Activated T-helper 2 cell treated with anti-CD3 and anti-CD28 coated beads, Interferon-gamma antibody, Interleukin-2, Interleukin-4, amounts not matched to agents 10 μg/mL and 5 μg/mL and 100 μg/mL, durations not matched to agents 14 hours and 24 hours and 36 hours (primary cell): Measurements from ENCODE around the gene IL1R2. TPM values are rescaled to one million over a fixed set of nuclear protein-coding genes. Genes with fewer than 3 reads are reported as not detected.
A peak's percentile ranks its signal among the peaks of the same experiment; 100 is the strongest.

Experiments used
- DNase-seq: peaks from one replicate; pipeline ENCODE4 v3.0.0; 2021; ENCODE audit warnings: low spot score
- H3K27ac Mint-ChIP-seq: one replicate; pipeline ENCODE4 v1.8.0; 2021; ENCODE audit warnings: mixed read lengths
- H3K27me3 Mint-ChIP-seq: one replicate; pipeline ENCODE4 v1.8.0; 2021; ENCODE audit warnings: low read depth, mixed read lengths
- H3K36me3 Mint-ChIP-seq: one replicate; pipeline ENCODE4 v1.8.0; 2021; ENCODE audit warnings: low read depth, mixed read lengths
- H3K4me1 Mint-ChIP-seq: one replicate; pipeline ENCODE4 v1.8.0; 2021; ENCODE audit warnings: low read depth, mixed read lengths
- H3K4me3 Mint-ChIP-seq: one replicate; pipeline ENCODE4 v1.8.0; 2021; ENCODE audit warnings: low read depth, mild to moderate bottlenecking, moderate library complexity, mixed read lengths
- H3K9me3 Mint-ChIP-seq: one replicate; pipeline ENCODE4 v1.8.0; 2021; ENCODE audit warnings: mixed read lengths
- intact Hi-C: fragments of 100-400 bp; cut with micrococcal nuclease; formaldehyde crosslinking; loops from one replicate; pipeline ENCODE4 v1.15.1; 2023
- total RNA-seq: library from RNA; stranded (reverse); gene quantifications from 2 replicates; pipeline ENCODE4 v1.2.3, GENCODE V29; 2022

The IL1R2 gene
- total RNA-seq, 1 donor from 2014 or later = 1.8 TPM

- Mint-ChIP-seq H3K27me3 (no peaks in the 10 kb centered on the region), H3K9me3 (no peaks in the 10 kb centered on the region), H3K36me3 (no peaks in the 10 kb centered on the region), H3K4me3 (peak overlapping the region; percentile 11), H3K27ac (peak overlapping the region; percentile 63), H3K4me1 (peaks cover 43% of the 10 kb centered on the region)
- intact Hi-C loops = no loop called here
- DNase-seq = peak; percentile 16
These were observed 41.4 kb downstream of the IL1R2 start for GRCh38 chr2:102033031-102033749.

- H3K27me3 Mint-ChIP-seq = peaks cover 3% of the 10 kb centered on the region
- H3K4me1 Mint-ChIP-seq = peaks cover 37% of the 10 kb centered on the region
- intact Hi-C loops = no loop called here
- no peaks in the 10 kb centered on the region for H3K9me3 Mint-ChIP-seq
- peak overlapping the region; percentile 63 for H3K27ac Mint-ChIP-seq
- no peak overlapping the region for H3K4me3 Mint-ChIP-seq
- no peak for DNase-seq
- no peaks in the 10 kb centered on the region for H3K36me3 Mint-ChIP-seq
These were observed 42.3 kb downstream of the IL1R2 start for GRCh38 chr2:102033750-102034682.

- Mint-ChIP-seq H3K36me3 (no peaks in the 10 kb centered on the region), H3K4me1 (peaks cover 34% of the 10 kb centered on the region)
- intact Hi-C loops = no loop called here
These were observed 43.2 kb downstream of the IL1R2 start for GRCh38 chr2:102034683-102035548.

GRCh38 chr2:102037681-102038080, 45.9 kb downstream of the IL1R2 start:
- no peaks in the 10 kb centered on the region for H3K36me3 Mint-ChIP-seq
- H3K4me3 Mint-ChIP-seq = no peak overlapping the region
- DNase-seq = no peak
- peaks cover 23% of the 10 kb centered on the region for H3K27me3 Mint-ChIP-seq
- H3K27ac Mint-ChIP-seq = no peak overlapping the region
- peaks cover 38% of the 10 kb centered on the region for H3K4me1 Mint-ChIP-seq
- intact Hi-C loops = no loop called here
- H3K9me3 Mint-ChIP-seq = no peaks in the 10 kb centered on the region

More at GRCh38 chr2:102034683-102035548, 43.2 kb downstream of the IL1R2 start:
- H3K9me3 Mint-ChIP-seq = no peaks in the 10 kb centered on the region
- no peak for DNase-seq
- no peak overlapping the region for H3K4me3 Mint-ChIP-seq
- no peak overlapping the region for H3K27ac Mint-ChIP-seq
- H3K27me3 Mint-ChIP-seq = peaks cover 3% of the 10 kb centered on the region

GRCh38 chr2:102040229-102040628, 48.5 kb downstream of the IL1R2 start:
- H3K27me3 Mint-ChIP-seq = peaks cover 35% of the 10 kb centered on the region
- no peaks in the 10 kb centered on the region for H3K9me3 Mint-ChIP-seq
- no peak overlapping the region for H3K4me3 Mint-ChIP-seq
- intact Hi-C loops = no loop called here
- H3K4me1 Mint-ChIP-seq = peaks cover 20% of the 10 kb centered on the region
- no peak for DNase-seq
- no peaks in the 10 kb centered on the region for H3K36me3 Mint-ChIP-seq
- H3K27ac Mint-ChIP-seq = no peak overlapping the region

- no peaks in the 10 kb centered on the region for H3K9me3 Mint-ChIP-seq
- peaks cover 41% of the 10 kb centered on the region for H3K27me3 Mint-ChIP-seq
- intact Hi-C loops = no loop called here
- H3K4me1 Mint-ChIP-seq = peaks cover 20% of the 10 kb centered on the region
- no peak overlapping the region for H3K4me3 Mint-ChIP-seq
- H3K27ac Mint-ChIP-seq = no peak overlapping the region
- DNase-seq = no peak
- no peaks in the 10 kb centered on the region for H3K36me3 Mint-ChIP-seq
These were observed 49.6 kb downstream of the IL1R2 start for GRCh38 chr2:102041351-102041750.

- Mint-ChIP-seq H3K9me3 (no peaks in the 10 kb centered on the region), H3K27me3 (peaks cover 48% of the 10 kb centered on the region), H3K36me3 (no peaks in the 10 kb centered on the region), H3K4me3 (no peak overlapping the region), H3K4me1 (peaks cover 20% of the 10 kb centered on the region), H3K27ac (no peak overlapping the region)
- intact Hi-C loops = no loop called here
- no peak for DNase-seq
These were observed 50.7 kb downstream of the IL1R2 start for GRCh38 chr2:102042196-102043081.

- intact Hi-C loops = no loop called here
- H3K4me1 Mint-ChIP-seq = peaks cover 20% of the 10 kb centered on the region
- peaks cover 48% of the 10 kb centered on the region for H3K27me3 Mint-ChIP-seq
These were observed 51.8 kb downstream of the IL1R2 start for GRCh38 chr2:102043560-102043959.

GRCh38 chr2:102044235-102044896, 52.6 kb downstream of the IL1R2 start:
- no peaks in the 10 kb centered on the region for H3K9me3 Mint-ChIP-seq
- intact Hi-C loops = loop anchor here (2.0 kb wide), 1 partner anchor 18 kb away; no protein-coding TSS in a partner anchor
- H3K27me3 Mint-ChIP-seq = peaks cover 47% of the 10 kb centered on the region
- no peak overlapping the region for H3K4me3 Mint-ChIP-seq
- H3K4me1 Mint-ChIP-seq = peaks cover 15% of the 10 kb centered on the region
- no peak for DNase-seq
- H3K36me3 Mint-ChIP-seq = no peaks in the 10 kb centered on the region
- H3K27ac Mint-ChIP-seq = no peak overlapping the region

More at GRCh38 chr2:102043560-102043959, 51.8 kb downstream of the IL1R2 start:
- H3K9me3 Mint-ChIP-seq = no peaks in the 10 kb centered on the region
- no peak for DNase-seq
- no peak overlapping the region for H3K27ac Mint-ChIP-seq
- H3K4me3 Mint-ChIP-seq = no peak overlapping the region
- no peaks in the 10 kb centered on the region for H3K36me3 Mint-ChIP-seq

- Mint-ChIP-seq H3K9me3 (no peaks in the 10 kb centered on the region), H3K36me3 (no peaks in the 10 kb centered on the region), H3K4me3 (no peak overlapping the region), H3K27ac (no peak overlapping the region), H3K4me1 (peaks cover 13% of the 10 kb centered on the region), H3K27me3 (peaks cover 47% of the 10 kb centered on the region)
- no peak for DNase-seq
- intact Hi-C loops = loop anchor here (2.0 kb wide), 1 partner anchor 18 kb away; no protein-coding TSS in a partner anchor
These were observed 53.3 kb downstream of the IL1R2 start for GRCh38 chr2:102044967-102045489.

GRCh38 chr2:102045697-102046096, 53.9 kb downstream of the IL1R2 start:
- no peak for DNase-seq
- H3K27me3 Mint-ChIP-seq = peaks cover 41% of the 10 kb centered on the region
- no peak overlapping the region for H3K4me3 Mint-ChIP-seq
- intact Hi-C loops = loop anchor here (2.0 kb wide), 1 partner anchor 17 kb away; no protein-coding TSS in a partner anchor
- H3K36me3 Mint-ChIP-seq = no peaks in the 10 kb centered on the region
- H3K4me1 Mint-ChIP-seq = peaks cover 13% of the 10 kb centered on the region
- H3K27ac Mint-ChIP-seq = no peak overlapping the region
- H3K9me3 Mint-ChIP-seq = no peaks in the 10 kb centered on the region
